Parathyroid adenoma (tissue), 2 donors: ENCODE results near the gene BAD.
A peak's percentile ranks its signal among the peaks of the same experiment; 100 is the strongest.

Experiments
- H2AFZ ChIP-seq: fragments of 300-600 bp; sonication (generic); one replicate; pipeline ENCODE4 v1.7.0; 2017; ENCODE audit warnings: antibody characterized with exemption, mild to moderate bottlenecking
- H3K27ac ChIP-seq: fragments of 300-600 bp; sonication (generic); one replicate; pipeline ENCODE4 v1.7.0; 2017
- H3K27me3 ChIP-seq: fragments of 300-600 bp; sonication (generic); one replicate; pipeline ENCODE4 v1.7.0; 2017; ENCODE audit warnings: low read length; ENCODE audit not compliant: control insufficient read depth, insufficient read depth
- H3K36me3 ChIP-seq: fragments of 300-600 bp; sonication (generic); one replicate; pipeline ENCODE4 v1.7.0; 2017; ENCODE audit warnings: low read length; ENCODE audit not compliant: control insufficient read depth, insufficient read depth
- H3K4me1 ChIP-seq: fragments of 300-600 bp; sonication (generic); one replicate; pipeline ENCODE4 v1.7.0; 2017; ENCODE audit warnings: control low read depth
- H3K4me2 ChIP-seq: fragments of 300-600 bp; sonication (generic); one replicate; pipeline ENCODE4 v1.7.0; 2017; ENCODE audit warnings: low read length
- H3K4me3 ChIP-seq: fragments of 300-600 bp; sonication (generic); one replicate; pipeline ENCODE4 v1.7.0; 2017; ENCODE audit warnings: low read depth, low read length
- H3K79me2 ChIP-seq: fragments of 300-600 bp; sonication (generic); one replicate; pipeline ENCODE4 v1.7.0; 2017; ENCODE audit warnings: control low read depth
- H3K9ac ChIP-seq: fragments of 300-600 bp; sonication (generic); one replicate; pipeline ENCODE4 v1.7.0; 2017; ENCODE audit warnings: mild to moderate bottlenecking
- H3K9me3 ChIP-seq: fragments of 300-600 bp; sonication (generic); one replicate; pipeline ENCODE4 v1.7.0; 2017; ENCODE audit warnings: low read length; ENCODE audit not compliant: control insufficient read depth
- TF ChIP-seq, protein P1 (sequence below): fragments of 300-600 bp; sonication (generic); IDR thresholded peaks from one replicate; pipeline ENCODE4 v1.7.0; 2017; ENCODE audit warnings: antibody characterized with exemption, mild to moderate bottlenecking
- donor health status: primary hyperparathyroidism.

The BAD gene

GRCh38 chr11:64241491-64242374, 42.7 kb downstream of the BAD start:
- no peaks in the 10 kb centered on the region for H3K27me3 ChIP-seq
- peak overlapping the region; percentile 78 for H2AFZ ChIP-seq
- peaks cover 12% of the 10 kb centered on the region for H3K4me1 ChIP-seq
- H3K36me3 ChIP-seq = no peaks in the 10 kb centered on the region
- H3K27ac ChIP-seq = peak overlapping the region; percentile 99
- H3K4me2 ChIP-seq = peak overlapping the region; percentile 81
- H3K4me3 ChIP-seq = peak overlapping the region; percentile 79
- peak overlapping the region; percentile 53 for H3K9ac ChIP-seq
- TF ChIP-seq, protein P1, sequence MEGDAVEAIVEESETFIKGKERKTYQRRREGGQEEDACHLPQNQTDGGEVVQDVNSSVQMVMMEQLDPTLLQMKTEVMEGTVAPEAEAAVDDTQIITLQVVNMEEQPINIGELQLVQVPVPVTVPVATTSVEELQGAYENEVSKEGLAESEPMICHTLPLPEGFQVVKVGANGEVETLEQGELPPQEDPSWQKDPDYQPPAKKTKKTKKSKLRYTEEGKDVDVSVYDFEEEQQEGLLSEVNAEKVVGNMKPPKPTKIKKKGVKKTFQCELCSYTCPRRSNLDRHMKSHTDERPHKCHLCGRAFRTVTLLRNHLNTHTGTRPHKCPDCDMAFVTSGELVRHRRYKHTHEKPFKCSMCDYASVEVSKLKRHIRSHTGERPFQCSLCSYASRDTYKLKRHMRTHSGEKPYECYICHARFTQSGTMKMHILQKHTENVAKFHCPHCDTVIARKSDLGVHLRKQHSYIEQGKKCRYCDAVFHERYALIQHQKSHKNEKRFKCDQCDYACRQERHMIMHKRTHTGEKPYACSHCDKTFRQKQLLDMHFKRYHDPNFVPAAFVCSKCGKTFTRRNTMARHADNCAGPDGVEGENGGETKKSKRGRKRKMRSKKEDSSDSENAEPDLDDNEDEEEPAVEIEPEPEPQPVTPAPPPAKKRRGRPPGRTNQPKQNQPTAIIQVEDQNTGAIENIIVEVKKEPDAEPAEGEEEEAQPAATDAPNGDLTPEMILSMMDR = no peak
- no peaks in the 10 kb centered on the region for H3K79me2 ChIP-seq
- H3K9me3 ChIP-seq = no peaks in the 10 kb centered on the region

DNA sequence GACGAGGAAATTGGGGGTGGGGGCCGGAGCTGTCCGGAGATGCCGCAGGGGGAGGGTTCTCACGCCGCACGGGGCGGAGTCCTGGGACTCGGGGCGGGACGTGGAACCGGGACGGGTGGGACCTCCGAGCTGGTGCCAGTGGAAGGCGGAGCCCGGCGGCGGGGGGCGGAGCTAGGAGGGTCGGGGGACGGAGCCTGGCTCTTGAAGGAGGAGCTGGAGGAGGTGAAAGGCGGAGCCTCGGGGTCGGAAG, 43.3 kb downstream of the BAD start:
- Histone ChIP-seq H3K36me3 (no peaks in the 10 kb centered on the region), H3K27ac (peak overlapping the region; percentile 99), H3K9ac (no peak overlapping the region), H3K4me1 (peaks cover 12% of the 10 kb centered on the region), H2AFZ (peak overlapping the region; percentile 78), H3K27me3 (no peaks in the 10 kb centered on the region), H3K4me3 (peak overlapping the region; percentile 79), H3K79me2 (no peaks in the 10 kb centered on the region), H3K4me2 (peak overlapping the region; percentile 97), H3K9me3 (no peaks in the 10 kb centered on the region)
- TF ChIP-seq, protein P1 = no peak

DNA sequence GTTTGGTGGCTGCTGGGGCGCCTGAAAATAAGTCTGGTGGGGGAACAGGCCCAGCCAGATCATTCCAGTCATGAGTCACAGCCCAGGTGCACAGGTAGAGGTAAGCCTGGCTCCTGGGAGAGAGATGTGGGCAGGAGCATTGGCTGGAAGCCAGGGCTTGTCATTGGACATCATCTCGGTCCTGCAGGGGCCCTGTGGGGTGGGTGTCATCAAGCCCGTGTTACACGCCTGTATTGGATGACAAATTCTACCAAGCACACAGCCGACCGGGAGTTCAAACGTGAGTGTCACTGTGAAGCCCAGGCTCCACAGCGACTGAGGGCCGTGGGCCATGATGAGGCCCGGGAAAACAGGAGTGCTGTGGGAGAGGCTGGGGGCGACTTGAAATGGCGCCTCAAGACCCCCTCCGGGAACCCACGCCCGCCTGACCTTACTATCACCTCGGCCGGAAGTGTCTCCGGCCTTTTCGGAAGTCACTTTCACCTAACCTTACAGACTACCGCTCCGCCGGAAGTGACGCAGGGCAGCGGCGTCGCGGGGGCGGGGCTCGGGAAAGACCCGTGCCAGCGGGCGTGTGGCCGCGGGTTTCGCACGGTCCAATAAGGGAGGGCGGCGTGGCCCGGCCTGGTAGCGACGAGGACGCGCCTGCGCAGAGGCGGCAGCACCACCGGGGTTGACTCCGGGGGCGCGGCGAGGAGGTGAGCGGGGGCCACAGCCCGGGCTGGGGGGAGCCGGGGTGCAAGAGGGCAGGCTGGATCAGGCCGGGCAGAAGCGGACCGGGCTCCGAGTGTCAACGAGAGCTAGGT, 43.8 kb downstream of the BAD start, which contains the start of gene FKBP2:
Gene FKBP2 (plus strand): TSS at position 661 of the 806 bp plus-strand sequence. CDS start 1,293 bp downstream, outside the sequence.
- Histone ChIP-seq H3K36me3 (no peaks in the 10 kb centered on the region), H3K27ac (peak within 1 kb of the TSS; percentile 99), H2AFZ (peak within 1 kb of the TSS; percentile 78), H3K9me3 (no peaks in the 10 kb centered on the region), H3K4me1 (peaks cover 12% of the 10 kb centered on the region), H3K9ac (peak within 1 kb of the TSS; percentile 53), H3K79me2 (no peaks in the 10 kb centered on the region), H3K4me2 (peak within 1 kb of the TSS; percentile 97), H3K27me3 (no peaks in the 10 kb centered on the region), H3K4me3 (peak within 1 kb of the TSS; percentile 79)
- TF ChIP-seq, protein P1 = no peak

- H3K4me3 ChIP-seq = peak overlapping the region; percentile 79
- peak overlapping the region; percentile 78 for H2AFZ ChIP-seq
- H3K4me1 ChIP-seq = peaks cover 12% of the 10 kb centered on the region
- H3K36me3 ChIP-seq = no peaks in the 10 kb centered on the region
- peak overlapping the region; percentile 97 for H3K4me2 ChIP-seq
- H3K27ac ChIP-seq = peak overlapping the region; percentile 99
- no peaks in the 10 kb centered on the region for H3K27me3 ChIP-seq
- H3K9ac ChIP-seq = no peak overlapping the region
- H3K79me2 ChIP-seq = no peaks in the 10 kb centered on the region
- H3K9me3 ChIP-seq = no peaks in the 10 kb centered on the region
- TF ChIP-seq, protein P1 = no peak
Measured at GRCh38 chr11:64239662-64240434, 44.6 kb downstream of the BAD start.
